PC-9 (cell line): ENCODE measurements around the gene GRIP1.

Source experiments
- EZH2 ChIP-seq: fragments of 200-600 bp; sonication (generic); IDR thresholded peaks from 2 replicates; pipeline ENCODE4 v1.8.0; 2017; ENCODE audit warnings: antibody characterized with exemption, low read depth
- TF ChIP-seq, protein P1 (sequence below): fragments of 200-600 bp; sonication (generic); conservative IDR thresholded peaks from 2 replicates; pipeline ENCODE4 v1.6.1; 2017; ENCODE audit warnings: mixed run types, antibody characterized with exemption, mild to moderate bottlenecking, moderate library complexity

DNA sequence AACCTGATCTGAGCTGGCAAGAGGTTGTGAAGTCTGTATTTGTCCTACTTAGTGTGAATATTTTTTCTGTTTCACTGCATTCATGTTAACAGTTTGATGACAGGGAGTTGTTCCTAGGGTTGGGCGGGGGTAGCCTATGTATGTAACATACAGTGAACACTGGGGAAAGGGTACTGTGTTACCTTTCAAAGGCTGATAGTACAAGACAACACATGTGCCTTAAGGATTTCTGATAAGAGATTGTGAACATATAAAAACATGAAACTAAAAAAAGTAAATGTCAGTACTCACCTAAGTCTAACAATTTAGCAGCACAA is 30.5 kb upstream of the GRIP1 start:
- TF ChIP-seq, protein P1, sequence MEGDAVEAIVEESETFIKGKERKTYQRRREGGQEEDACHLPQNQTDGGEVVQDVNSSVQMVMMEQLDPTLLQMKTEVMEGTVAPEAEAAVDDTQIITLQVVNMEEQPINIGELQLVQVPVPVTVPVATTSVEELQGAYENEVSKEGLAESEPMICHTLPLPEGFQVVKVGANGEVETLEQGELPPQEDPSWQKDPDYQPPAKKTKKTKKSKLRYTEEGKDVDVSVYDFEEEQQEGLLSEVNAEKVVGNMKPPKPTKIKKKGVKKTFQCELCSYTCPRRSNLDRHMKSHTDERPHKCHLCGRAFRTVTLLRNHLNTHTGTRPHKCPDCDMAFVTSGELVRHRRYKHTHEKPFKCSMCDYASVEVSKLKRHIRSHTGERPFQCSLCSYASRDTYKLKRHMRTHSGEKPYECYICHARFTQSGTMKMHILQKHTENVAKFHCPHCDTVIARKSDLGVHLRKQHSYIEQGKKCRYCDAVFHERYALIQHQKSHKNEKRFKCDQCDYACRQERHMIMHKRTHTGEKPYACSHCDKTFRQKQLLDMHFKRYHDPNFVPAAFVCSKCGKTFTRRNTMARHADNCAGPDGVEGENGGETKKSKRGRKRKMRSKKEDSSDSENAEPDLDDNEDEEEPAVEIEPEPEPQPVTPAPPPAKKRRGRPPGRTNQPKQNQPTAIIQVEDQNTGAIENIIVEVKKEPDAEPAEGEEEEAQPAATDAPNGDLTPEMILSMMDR = no peak
- TF ChIP-seq EZH2 = no peak
